K562 (cell line): ENCODE data around the gene ZNF429. TPM values are rescaled to one million over a fixed set of nuclear protein-coding genes. Genes with fewer than 3 reads are reported as not detected.

ENCODE experiments used
- ATAC-seq: fragments of 200-7000 bp; cut with Tn5 transposase; 3 replicates; pipeline ENCODE4 v1.9.1; 2020; ENCODE audit warnings: moderate library complexity
- BruUV-seq: library from RNA; stranded (reverse); fragments of 400-500 nt; replicated peaks from 2 replicates; lab custom pipeline; 2021; lab: Mats Ljungman, UMichigan
- CTCF ChIA-PET: fragments of 300-600 bp; formaldehyde crosslinking; extraction: SDS; loops from one replicate; lab custom pipeline; 2021; ENCODE audit warnings: low intra/inter-chr PET ratio; lab: Yijun Ruan, JAX
- POLR2A ChIA-PET: fragments of 300-600, 350-650 bp; sonication (Branson Sonifier 250); formaldehyde crosslinking; extraction: SDS; loops from one replicate; lab custom pipeline; 2021; ENCODE audit warnings: antibody characterized with exemption, inconsistent platforms; lab: Yijun Ruan, JAX
- DNase-seq, 4 experiments: peaks; one replicate each; pipeline versions ENCODE4 v3.0.0 to v3.0.0-alpha.2; 2011 to 2018; ENCODE audit warnings: low spot score in 3 of 4, mixed read lengths in 3 of 4; ENCODE audit errors: extremely low read depth in 1 of 4
- FAIRE-seq: peaks from 2 replicates; lab custom pipeline; 2011; peaks lifted over from hg19 to GRCh38; lab: Jason Lieb, UNC
- H2AFZ ChIP-seq: 2 replicates; pipeline ENCODE4 v1.6.0; 2011; ENCODE audit warnings: low read depth, low read length, control low read depth, inconsistent platforms
- H3K27ac ChIP-seq: fragments of 200-600 bp; 3 replicates; pipeline ENCODE4 v1.8.0; 2011; ENCODE audit warnings: low read depth, mild to moderate bottlenecking, control low read depth, inconsistent platforms, low read length, moderate library complexity, mixed read lengths; ENCODE audit errors: extremely low read depth
- H3K27me3 ChIP-seq, 2 experiments: fragments of 300-600 bp in 1 of 2; 2 replicates in 1 of 2; 3 replicates in 1 of 2; pipeline versions ENCODE4 v1.6.0 to v1.8.0; 2011; ENCODE audit warnings: inconsistent platforms in 2 of 2, low read length in 2 of 2, mild to moderate bottlenecking in 1 of 2, mixed read lengths in 1 of 2, moderate library complexity in 1 of 2; ENCODE audit not compliant: control insufficient read depth in 2 of 2, insufficient read depth in 2 of 2
- H3K36me3 ChIP-seq: fragments of 300-600 bp; 3 replicates; pipeline ENCODE4 v1.8.0; 2011; ENCODE audit warnings: mild to moderate bottlenecking, low read length, inconsistent platforms; ENCODE audit not compliant: control insufficient read depth, insufficient read depth
- H3K4me1 ChIP-seq, 2 experiments: fragments of 200-600 bp in 1 of 2; replicated peaks in 1 of 2; 2 replicates in 1 of 2; 3 replicates in 1 of 2; pipeline versions ENCODE4 v1.5.1 to v1.8.0; 2011; ENCODE audit warnings: inconsistent platforms in 2 of 2, low read length in 2 of 2, mild to moderate bottlenecking in 1 of 2, mixed read lengths in 1 of 2, moderate library complexity in 1 of 2; ENCODE audit not compliant: control insufficient read depth in 2 of 2, insufficient read depth in 2 of 2
- H3K4me2 ChIP-seq: 2 replicates; pipeline ENCODE4 v1.6.1; 2011; ENCODE audit warnings: low read length, control low read depth, inconsistent platforms, mixed read lengths; ENCODE audit not compliant: insufficient read depth
- H3K4me3 ChIP-seq: fragments of 200-600 bp; sonication (generic), shearing (Covaris generic); 2 replicates; pipeline ENCODE4 v1.5.1; 2016; ENCODE audit warnings: control low read depth, inconsistent platforms
- H3K79me2 ChIP-seq: fragments of 200-600 bp; 3 replicates; pipeline ENCODE4 v1.8.0; 2011; ENCODE audit warnings: low read length, inconsistent platforms; ENCODE audit not compliant: control insufficient read depth, insufficient read depth
- H3K9ac ChIP-seq, 2 experiments: 2 replicates each; pipeline versions ENCODE4 v1.6.0 to v1.6.1; 2011; ENCODE audit warnings: low read depth in 2 of 2, low read length in 2 of 2, control low read depth in 1 of 2, inconsistent platforms in 1 of 2, mild to moderate bottlenecking in 1 of 2, mixed read lengths in 1 of 2; ENCODE audit not compliant: insufficient read depth in 1 of 2
- H3K9me1 ChIP-seq: one replicate; pipeline ENCODE4 v1.6.0; 2011; ENCODE audit warnings: inconsistent platforms, mild to moderate bottlenecking, low read length, moderate library complexity; ENCODE audit not compliant: control insufficient read depth, insufficient read depth
- H3K9me3 ChIP-seq: replicated peaks from 2 replicates; pipeline ENCODE4 v1.5.1; 2011; ENCODE audit warnings: low read depth, low read length, inconsistent platforms; ENCODE audit not compliant: control insufficient read depth, insufficient read depth
- H4K20me1 ChIP-seq: replicated peaks from 2 replicates; pipeline ENCODE4 v1.6.1; 2011; ENCODE audit warnings: low read length, inconsistent platforms, mixed read lengths; ENCODE audit not compliant: control insufficient read depth, insufficient read depth
- CBX8 ChIP-seq: fragments of 200-600 bp; sonication (generic); IDR thresholded peaks from 2 replicates; pipeline ENCODE4 v1.6.1; 2012; ENCODE audit warnings: borderline replicate concordance, mixed run types, low read depth, mild to moderate bottlenecking, moderate library complexity, mixed read lengths, low read length, control low read depth, inconsistent platforms; ENCODE audit not compliant: poor library complexity, severe bottlenecking; ENCODE audit errors: extremely low read depth
- ELF1 ChIP-seq: fragments of 200-800 bp; sonication (Bioruptor generic); IDR thresholded peaks from 2 replicates; pipeline ENCODE4 v1.6.1; 2016; ENCODE audit warnings: missing genetic modification characterization, missing compliant biosample characterization
- FOSL1 ChIP-seq: fragments of 200-800 bp; sonication (Bioruptor generic); conservative IDR thresholded peaks from 2 replicates; pipeline ENCODE4 v1.6.1; 2016; ENCODE audit warnings: missing genetic modification characterization, missing compliant biosample characterization
- PTRF ChIP-seq: fragments of 450-650 bp; IDR thresholded peaks from 2 replicates; pipeline ENCODE4 v1.6.1; 2016; ENCODE audit warnings: mild to moderate bottlenecking, missing genetic modification characterization, missing compliant biosample characterization
- WGBS: fragments of 100-300 bp; shearing (Covaris generic); methylation state at CpG from one replicate; pipeline ENCODE4 v1.1.6; 2016; ENCODE audit warnings: low coverage, mixed read lengths; ENCODE audit not compliant: insufficient coverage; ENCODE audit errors: missing lambda C conversion rate; 5-methylcytosine and 5-hydroxymethylcytosine counted together
- in situ Hi-C: fragments of 300-500 bp; cut with MboI; formaldehyde crosslinking; loops from 4 replicates; pipeline ENCODE4 v1.15.0; 2018; ENCODE audit warnings: inconsistent platforms, mixed read lengths
- intact Hi-C: fragments of 100-400 bp; cut with micrococcal nuclease; formaldehyde crosslinking; loops from 2 replicates; pipeline ENCODE4 v1.14.2; 2022
- polyA plus RNA-seq, 8 experiments: library from polyadenylated mRNA; depleted of rRNA in 4 of 8; stranded (reverse) in 5 of 8; unstranded in 3 of 8; fragments of >200 nt; fragmentation: Nextera tagmentation in 2 of 8; fragmentation: Illumina TruSeq in 1 of 8; extraction: Ambion mirVana in 2 of 8; extraction: Trizol in 1 of 8; gene quantifications; 2 replicates each; pipeline versions ENCODE4 v1.2.1 to v1.2.3, GENCODE V29; 2011 to 2014; ENCODE audit warnings: inconsistent platforms in 1 of 8, missing spikeins in 1 of 8
- total RNA-seq, 7 experiments: library from RNA; depleted of rRNA in 6 of 7; stranded (reverse); fragments of >200 nt in 6 of 7; fragmentation: Illumina TruSeq in 2 of 7; extraction: Trizol in 2 of 7; gene quantifications; 2 replicates each; pipeline versions ENCODE4 v1.2.1 to v1.2.3, GENCODE V29; 2011 to 2021; ENCODE audit warnings: low replicate concordance in 1 of 7
- TF ChIP-seq, protein P1 (sequence below): fragments of 450-650 bp; IDR thresholded peaks from 2 replicates; pipeline ENCODE4 v1.6.1; 2017; ENCODE audit warnings: antibody characterized with exemption, mild to moderate bottlenecking
- TF ChIP-seq, protein P2 (sequence below), 3 experiments: fragments of 200-800 bp in 1 of 3; fragments of 250-450 bp in 1 of 3; fragments of 450-650 bp in 1 of 3; sonication (Bioruptor Pico) in 1 of 3; sonication (Bioruptor generic) in 1 of 3; formaldehyde crosslinking in 1 of 3; IDR thresholded peaks; 2 replicates each; pipeline versions ENCODE4 v1.6.1 to v1.8.0; 2016 to 2022; ENCODE audit warnings: mild to moderate bottlenecking in 2 of 3, missing genetic modification characterization in 2 of 3, missing compliant biosample characterization in 1 of 3, moderate library complexity in 1 of 3

ZNF429 gene
- total and polyA plus RNA-seq, 9 of the 15 experiments (the other 6 are each of a cell fraction or from before 2014, with no cell fraction given) = 11.4 to 24.5 (median 16.3) TPM

DNA sequence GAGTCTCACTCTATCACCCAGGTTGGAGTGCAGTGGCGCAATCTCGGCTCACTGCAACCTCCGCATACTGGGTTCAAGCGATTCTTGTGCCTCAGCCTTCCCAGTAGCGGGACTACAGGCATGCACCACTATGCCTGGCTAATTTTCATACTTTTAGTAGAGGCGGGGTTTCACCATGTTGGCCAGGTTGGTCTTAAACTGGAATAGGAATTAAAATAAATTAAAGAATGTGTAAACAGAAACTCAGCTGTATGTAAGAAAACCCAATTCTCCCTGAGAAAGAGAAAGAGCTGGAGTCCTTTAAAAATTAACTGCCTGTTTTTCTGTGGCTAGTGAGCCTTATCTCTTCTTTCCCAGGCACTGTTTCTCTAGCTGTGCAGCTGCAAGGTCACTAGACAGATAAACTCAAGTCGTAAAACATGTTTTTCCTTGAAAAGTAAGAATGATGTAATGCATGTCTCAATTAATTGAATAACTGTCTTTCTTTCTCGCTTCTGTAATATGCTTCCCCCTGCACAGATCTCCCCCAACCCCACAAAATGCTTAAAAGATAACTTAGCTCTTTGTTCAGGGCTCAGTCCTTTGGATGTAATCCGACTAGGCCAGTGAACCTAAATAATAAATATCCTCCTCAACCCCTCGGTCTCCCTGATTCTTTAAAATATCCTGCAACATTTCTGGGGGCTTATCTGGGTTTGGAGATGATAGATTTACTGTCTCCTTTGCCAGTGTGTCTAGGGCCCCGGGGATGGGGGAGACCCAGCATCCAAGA, 97.4 kb downstream of the ZNF429 start (continued):
- TF ChIP-seq, protein P1, sequence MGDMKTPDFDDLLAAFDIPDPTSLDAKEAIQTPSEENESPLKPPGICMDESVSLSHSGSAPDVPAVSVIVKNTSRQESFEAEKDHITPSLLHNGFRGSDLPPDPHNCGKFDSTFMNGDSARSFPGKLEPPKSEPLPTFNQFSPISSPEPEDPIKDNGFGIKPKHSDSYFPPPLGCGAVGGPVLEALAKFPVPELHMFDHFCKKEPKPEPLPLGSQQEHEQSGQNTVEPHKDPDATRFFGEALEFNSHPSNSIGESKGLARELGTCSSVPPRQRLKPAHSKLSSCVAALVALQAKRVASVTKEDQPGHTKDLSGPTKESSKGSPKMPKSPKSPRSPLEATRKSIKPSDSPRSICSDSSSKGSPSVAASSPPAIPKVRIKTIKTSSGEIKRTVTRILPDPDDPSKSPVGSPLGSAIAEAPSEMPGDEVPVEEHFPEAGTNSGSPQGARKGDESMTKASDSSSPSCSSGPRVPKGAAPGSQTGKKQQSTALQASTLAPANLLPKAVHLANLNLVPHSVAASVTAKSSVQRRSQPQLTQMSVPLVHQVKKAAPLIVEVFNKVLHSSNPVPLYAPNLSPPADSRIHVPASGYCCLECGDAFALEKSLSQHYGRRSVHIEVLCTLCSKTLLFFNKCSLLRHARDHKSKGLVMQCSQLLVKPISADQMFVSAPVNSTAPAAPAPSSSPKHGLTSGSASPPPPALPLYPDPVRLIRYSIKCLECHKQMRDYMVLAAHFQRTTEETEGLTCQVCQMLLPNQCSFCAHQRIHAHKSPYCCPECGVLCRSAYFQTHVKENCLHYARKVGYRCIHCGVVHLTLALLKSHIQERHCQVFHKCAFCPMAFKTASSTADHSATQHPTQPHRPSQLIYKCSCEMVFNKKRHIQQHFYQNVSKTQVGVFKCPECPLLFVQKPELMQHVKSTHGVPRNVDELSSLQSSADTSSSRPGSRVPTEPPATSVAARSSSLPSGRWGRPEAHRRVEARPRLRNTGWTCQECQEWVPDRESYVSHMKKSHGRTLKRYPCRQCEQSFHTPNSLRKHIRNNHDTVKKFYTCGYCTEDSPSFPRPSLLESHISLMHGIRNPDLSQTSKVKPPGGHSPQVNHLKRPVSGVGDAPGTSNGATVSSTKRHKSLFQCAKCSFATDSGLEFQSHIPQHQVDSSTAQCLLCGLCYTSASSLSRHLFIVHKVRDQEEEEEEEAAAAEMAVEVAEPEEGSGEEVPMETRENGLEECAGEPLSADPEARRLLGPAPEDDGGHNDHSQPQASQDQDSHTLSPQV = peak; percentile 35; the same call in 1 of the 2 replicates

DNA sequence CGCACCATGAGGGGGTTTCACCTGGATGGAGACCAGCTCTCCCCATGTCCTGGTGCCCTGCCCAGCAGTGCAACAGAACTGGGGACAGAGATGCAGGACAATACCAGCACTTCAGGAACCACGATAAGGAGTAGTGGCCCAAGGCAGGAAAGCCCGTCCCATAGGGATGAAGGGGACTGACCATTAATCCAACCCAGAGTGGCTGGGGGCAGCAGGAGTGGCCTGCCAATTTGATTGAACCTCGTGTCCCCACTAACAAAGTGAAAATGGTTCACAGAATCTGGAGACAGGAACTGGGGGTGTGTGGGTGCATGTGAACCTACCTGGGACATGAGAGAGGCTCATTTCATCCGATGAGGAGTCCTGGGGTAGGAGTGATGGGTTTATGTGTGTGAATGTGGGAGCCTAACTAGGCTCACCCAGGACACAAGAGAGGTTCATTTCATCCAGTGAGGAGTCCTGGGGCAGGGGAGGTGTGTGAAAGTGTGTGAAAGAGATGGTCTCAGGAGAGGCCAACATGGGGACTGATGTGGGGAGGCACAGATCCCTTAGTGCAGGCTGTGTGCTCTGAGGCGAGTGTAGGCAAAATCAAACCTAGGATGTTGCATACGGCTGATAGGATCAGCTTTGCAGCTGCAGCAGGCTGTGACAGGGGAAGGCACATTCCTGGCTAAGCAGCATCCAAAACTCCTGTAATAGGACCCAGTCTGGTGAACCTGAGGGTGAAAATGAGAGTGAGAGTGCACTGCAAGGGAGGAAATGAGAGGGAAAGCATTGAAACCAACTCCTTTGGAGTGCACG, 98.2 kb downstream of the ZNF429 start:
- no peaks in the 10 kb centered on the region; the same call in 2 of the 3 replicates for H3K36me3 ChIP-seq
- H3K9ac ChIP-seq = peak overlapping the region; percentile 72 to 85; a peak in 3 of 4 replicates
- WGBS = 5% methylated on average over 8 of the region's 8 CpGs
- in situ Hi-C loops (no loop called here), intact Hi-C loops (loop anchor here (2.0 to 5.0 kb wide), 3 partner anchors 94 to 141 kb away; partner anchors contain the start of gene ZNF429)
- ChIA-PET POLR2A (interaction anchor here (0.6 to 1.7 kb wide), 6 partner anchors 9 to 175 kb away, joined by 3 to 10 read pairs (median 5); partner anchors contain the start of gene ZNF429), CTCF (no interaction called here)
- peak overlapping the region; percentile 96 for H3K27ac ChIP-seq
- H4K20me1 ChIP-seq = no peaks in the 10 kb centered on the region
- H3K27me3 ChIP-seq = no peaks in the 10 kb centered on the region
- ATAC-seq = peak; percentile 66
- H3K79me2 ChIP-seq = no peaks in the 10 kb centered on the region
- no peak for FAIRE-seq
- H3K4me3 ChIP-seq = no peak overlapping the region
- peaks cover 31 to 66% of the 10 kb centered on the region in 2 experiments for H3K4me1 ChIP-seq
- DNase-seq = peak in 1 of 4 experiments; percentile 54
- no TSS peak for BruUV-seq
- no peaks in the 10 kb centered on the region for H3K9me3 ChIP-seq
- no peaks in the 10 kb centered on the region for H3K9me1 ChIP-seq
- H2AFZ ChIP-seq = peak overlapping the region; percentile 2
- peak overlapping the region; percentile 73 for H3K4me2 ChIP-seq
- TF ChIP-seq CBX8 = no peak
- TF ChIP-seq, protein P2, sequence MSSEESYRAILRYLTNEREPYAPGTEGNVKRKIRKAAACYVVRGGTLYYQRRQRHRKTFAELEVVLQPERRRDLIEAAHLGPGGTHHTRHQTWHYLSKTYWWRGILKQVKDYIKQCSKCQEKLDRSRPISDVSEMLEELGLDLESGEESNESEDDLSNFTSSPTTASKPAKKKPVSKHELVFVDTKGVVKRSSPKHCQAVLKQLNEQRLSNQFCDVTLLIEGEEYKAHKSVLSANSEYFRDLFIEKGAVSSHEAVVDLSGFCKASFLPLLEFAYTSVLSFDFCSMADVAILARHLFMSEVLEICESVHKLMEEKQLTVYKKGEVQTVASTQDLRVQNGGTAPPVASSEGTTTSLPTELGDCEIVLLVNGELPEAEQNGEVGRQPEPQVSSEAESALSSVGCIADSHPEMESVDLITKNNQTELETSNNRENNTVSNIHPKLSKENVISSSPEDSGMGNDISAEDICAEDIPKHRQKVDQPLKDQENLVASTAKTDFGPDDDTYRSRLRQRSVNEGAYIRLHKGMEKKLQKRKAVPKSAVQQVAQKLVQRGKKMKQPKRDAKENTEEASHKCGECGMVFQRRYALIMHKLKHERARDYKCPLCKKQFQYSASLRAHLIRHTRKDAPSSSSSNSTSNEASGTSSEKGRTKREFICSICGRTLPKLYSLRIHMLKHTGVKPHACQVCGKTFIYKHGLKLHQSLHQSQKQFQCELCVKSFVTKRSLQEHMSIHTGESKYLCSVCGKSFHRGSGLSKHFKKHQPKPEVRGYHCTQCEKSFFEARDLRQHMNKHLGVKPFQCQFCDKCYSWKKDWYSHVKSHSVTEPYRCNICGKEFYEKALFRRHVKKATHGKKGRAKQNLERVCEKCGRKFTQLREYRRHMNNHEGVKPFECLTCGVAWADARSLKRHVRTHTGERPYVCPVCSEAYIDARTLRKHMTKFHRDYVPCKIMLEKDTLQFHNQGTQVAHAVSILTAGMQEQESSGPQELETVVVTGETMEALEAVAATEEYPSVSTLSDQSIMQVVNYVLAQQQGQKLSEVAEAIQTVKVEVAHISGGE (CRISPR knock-in tag; IDR thresholded peaks at IDR 0.05) = 0 out of 6 replicates have a peak, but pooled peaks of 1 of the 3 experiments have one; percentile 7
- TF ChIP-seq PTRF (tag) = no peak
- no peak for TF ChIP-seq ELF1 (tag)
- no peak for TF ChIP-seq FOSL1
